ENCODE measurements around the gene NHERF1.

NHERF1 gene

GRCh38 chr17:74790161-74791058, 42.0 kb downstream of the NHERF1 start:
- DNase-seq: no peak

GRCh38 chr17:74792586-74793105, 44.2 kb downstream of the NHERF1 start:
- DNase-seq: no peak

GRCh38 chr17:74795327-74796020, 47.0 kb downstream of the NHERF1 start:
- DNase-seq: no peak

GRCh38 chr17:74796211-74796610, 47.8 kb downstream of the NHERF1 start:
- no peak for DNase-seq

GRCh38 chr17:74796866-74797265, 48.4 kb downstream of the NHERF1 start:
- DNase-seq: no peak

- no peak for DNase-seq
Measured at GRCh38 chr17:74797824-74798223, 49.4 kb downstream of the NHERF1 start.

GRCh38 chr17:74798239-74798707, 49.8 kb downstream of the NHERF1 start:
- DNase-seq: no peak

- no peak for DNase-seq
Measured at GRCh38 chr17:74799097-74799496, 50.7 kb downstream of the NHERF1 start.

GRCh38 chr17:74800531-74800930, 52.1 kb downstream of the NHERF1 start:
- no peak for DNase-seq

GRCh38 chr17:74801896-74802295, 53.5 kb downstream of the NHERF1 start:
- DNase-seq: no peak

- DNase-seq: no peak
Measured at GRCh38 chr17:74803388-74803930, 55.0 kb downstream of the NHERF1 start.

- no peak for DNase-seq
Measured at GRCh38 chr17:74803971-74804370, 55.5 kb downstream of the NHERF1 start.

DNA sequence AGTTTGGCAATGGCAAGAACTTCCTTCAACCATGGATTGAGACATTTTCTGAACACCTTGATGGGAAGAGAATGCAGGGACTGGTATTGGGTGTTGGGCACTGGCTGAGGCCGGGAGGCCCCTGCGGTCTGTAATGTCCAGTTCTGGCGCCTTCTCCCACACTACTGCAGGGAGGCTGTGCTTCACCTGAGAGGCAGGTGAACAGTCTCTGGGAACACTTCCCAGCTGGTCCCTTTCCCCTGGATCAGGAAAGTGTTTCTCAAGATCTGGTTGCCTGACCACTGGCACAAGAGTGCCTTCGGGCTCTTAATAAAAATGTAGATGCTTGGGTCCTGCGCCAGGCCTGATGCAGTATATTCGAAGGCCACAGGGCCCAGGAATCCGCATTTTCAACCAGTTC, 56.3 kb downstream of the NHERF1 start:
- DNase-seq: no peak

DNA sequence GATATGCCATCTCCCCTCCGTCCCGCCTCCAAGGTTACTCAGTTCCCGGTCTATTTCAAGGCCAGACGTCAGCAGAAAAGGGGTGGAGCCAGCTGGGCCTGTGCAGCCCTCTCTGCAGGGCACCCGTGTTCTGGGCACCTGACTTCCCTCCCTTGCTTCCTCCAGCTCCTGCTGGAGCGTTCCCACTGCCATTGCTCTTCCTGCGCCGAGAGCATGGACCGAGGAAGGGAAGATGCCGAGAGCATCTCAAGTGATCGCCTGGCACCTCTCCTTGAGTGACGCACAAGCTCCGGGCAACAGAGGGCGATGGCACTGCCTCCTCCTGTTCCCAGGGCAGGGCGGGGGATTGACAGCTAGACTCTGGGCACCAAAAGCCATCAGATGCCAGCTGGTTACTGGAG, 57.2 kb downstream of the NHERF1 start:
- no peak for DNase-seq

DNA sequence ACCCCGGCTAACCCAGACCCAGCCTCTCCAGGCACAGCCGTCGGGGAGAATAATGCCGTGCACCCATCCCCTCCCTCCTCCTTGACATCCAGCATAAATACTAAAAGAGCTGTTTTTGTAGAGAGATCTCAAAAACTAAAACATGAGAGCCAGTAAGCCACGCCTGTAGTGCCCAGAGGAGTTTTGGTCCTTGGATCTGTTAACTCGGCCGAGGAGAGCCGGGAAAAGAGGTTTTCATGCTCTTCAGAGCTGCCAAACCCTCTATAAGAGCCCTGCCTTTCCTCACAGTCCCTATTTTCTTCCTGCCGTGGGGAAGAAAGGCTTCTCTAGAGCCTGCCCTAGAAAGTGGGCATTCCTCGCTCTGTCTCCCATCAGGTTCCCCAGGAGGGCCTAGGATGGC, 57.9 kb downstream of the NHERF1 start:
- no peak for DNase-seq

DNA sequence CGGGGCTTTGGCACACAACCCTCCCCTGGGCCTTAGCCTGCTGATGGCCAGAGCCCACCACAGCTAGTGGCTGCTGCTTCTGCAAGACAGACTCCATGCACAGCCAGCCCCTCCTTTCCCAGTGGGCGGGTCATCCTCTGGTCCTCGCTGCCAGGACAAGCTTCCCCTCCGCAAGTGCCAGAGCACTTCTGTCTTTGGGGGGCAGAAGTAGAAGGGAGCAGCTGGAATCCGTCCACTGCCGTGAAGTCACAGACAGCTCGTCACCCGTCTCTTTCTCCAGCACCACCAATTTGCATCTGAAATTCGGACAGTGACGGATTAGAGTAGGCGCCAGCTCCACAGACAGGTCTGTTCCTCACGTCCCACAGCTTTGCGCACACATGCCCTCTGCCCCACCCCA, 59.0 kb downstream of the NHERF1 start:
- DNase-seq: no peak

- no peak for DNase-seq
Measured at GRCh38 chr17:74807925-74808324, 59.5 kb downstream of the NHERF1 start.

GRCh38 chr17:74808714-74809430, 60.4 kb downstream of the NHERF1 start:
- DNase-seq: no peak

- no peak for DNase-seq
Measured at GRCh38 chr17:74810699-74811485, 62.5 kb downstream of the NHERF1 start.

- no peak for DNase-seq
Measured at GRCh38 chr17:74812109-74813009, 63.9 kb downstream of the NHERF1 start.

DNA sequence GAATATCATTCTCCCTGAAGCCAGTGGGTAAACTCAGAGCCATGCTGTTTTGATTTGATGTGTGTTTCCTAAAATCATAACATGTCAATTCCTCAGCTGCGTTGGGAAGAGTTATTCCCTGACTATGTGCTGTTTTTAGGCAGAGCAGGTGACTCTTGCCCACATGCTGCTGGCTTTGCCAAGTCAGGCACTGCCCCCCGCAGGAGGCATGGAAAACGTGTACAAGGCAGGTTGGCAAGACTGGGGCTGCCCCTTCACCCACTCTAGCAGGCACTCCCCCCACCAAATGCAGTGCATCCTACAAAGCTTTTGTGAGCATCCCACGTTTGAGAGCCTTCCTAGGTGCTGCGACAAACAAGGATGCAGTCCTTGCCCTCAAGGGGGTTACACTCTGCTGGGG, 66.0 kb downstream of the NHERF1 start:
- DNase-seq: no peak
